NCI-H2107 treated with DMSO at 0.1 percent for 48 hours (cell line): Measurements from ENCODE around the gene CAPZA1.
A peak's percentile ranks its signal among the peaks of the same experiment; 100 is the strongest.
"Not testable (repeated sequence)": the region's sequence is repeated elsewhere in the genome, so short reads cannot be mapped to it uniquely, and the experiment has no call there.

Source experiments
- DNase-seq: peaks from one replicate; lab custom pipeline; 2025; ENCODE audit not compliant: unreplicated experiment; lab: John Stamatoyannopoulos, UW

The CAPZA1 gene

DNA sequence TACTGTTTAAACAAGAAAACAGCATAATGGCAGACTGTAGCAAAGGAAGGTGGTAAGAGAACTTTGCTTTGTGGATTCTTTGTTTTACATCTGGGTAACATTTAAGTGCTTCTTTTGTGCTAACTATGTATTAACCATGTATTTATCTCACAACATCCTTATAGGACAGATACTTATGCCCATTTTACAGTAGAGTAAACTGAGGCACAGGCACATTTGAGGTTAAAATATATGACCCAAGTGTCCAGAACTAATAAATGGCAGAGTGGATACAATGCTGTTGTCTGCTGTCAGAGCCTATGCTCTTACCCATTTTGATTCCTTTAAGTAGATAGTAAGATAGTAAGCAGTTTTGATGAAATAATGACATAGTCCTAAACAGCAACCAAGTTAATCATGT is 7.3 kb downstream of the CAPZA1 start:
- DNase-seq: no peak

DNA sequence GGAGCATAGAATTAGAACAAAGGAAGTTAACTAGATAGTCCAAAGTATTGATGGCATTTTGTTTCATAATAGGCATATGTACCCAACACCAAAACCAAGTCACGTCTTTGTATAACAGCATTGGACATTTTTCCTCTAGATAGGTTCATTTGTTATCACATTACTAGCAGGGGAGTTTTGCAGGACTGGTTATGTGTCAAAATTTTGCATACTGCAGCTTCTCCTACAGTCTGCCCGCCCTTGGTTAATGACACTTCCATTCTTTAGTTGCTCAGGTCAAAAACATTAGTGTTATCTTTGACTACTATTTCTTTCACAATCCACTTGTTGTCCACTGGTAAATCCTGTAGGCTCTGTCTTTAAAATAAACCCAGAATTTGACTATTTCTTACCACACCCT is 8.9 kb downstream of the CAPZA1 start:
- DNase-seq: no peak

DNA sequence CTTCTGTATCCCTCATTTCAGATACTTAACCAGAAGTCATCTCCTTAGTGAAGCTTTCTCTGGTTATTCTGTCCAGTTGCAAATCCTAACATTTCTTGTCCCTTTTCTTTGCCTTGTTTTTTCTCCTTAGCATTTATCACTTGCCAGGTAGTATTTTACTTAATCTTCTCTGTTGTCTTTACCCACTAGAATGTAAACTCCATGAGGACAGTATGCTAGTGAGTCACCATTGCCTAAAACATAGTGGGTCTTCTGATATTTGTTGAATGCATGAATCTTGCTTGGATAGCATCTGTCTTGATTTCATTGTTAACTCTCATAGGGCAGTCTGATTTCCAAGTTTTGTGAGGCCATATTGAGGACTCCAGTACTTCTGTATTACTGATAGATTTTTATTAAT is 9.6 kb downstream of the CAPZA1 start:
- no peak for DNase-seq

DNA sequence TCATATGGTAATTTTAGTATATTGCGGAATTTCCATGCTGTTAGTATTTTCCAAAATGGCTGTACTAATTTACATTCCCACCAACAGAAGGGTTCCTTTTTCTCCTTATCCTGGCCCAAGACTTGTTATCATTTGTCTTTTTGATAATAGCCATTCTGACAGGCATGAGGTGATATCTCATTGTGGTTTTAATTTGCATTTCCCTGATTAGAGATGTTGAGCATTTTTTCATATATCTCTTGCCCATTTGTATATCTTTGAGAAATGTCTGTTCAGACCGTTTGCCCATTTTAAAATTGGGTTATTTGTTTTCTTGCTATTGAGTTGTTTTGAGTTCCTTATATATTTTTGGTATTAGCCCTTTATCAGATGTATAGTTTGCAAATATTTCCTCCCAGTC is 14.0 kb downstream of the CAPZA1 start:
- no peak for DNase-seq

- no peak for DNase-seq
Observed at GRCh38 chr1:112634367-112634766, 14.7 kb downstream of the CAPZA1 start.

DNA sequence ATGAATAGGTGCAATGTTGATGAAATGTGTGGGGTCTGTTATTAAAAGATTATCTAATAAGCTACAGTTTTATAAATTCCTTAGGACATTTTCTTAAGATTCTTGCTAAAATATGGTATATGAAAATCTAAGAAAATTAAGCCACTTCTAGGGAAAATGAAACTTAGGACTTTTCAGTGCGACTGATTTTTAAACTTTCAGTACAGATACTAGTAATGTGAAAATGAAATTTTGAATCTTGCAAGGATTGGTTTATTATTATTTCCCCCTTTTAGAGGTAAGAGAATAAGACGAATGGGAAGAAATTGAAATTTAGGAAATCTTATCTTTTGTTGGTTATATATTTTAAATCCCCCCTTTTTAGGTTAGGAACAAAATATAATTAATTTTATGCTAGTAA is 16.4 kb downstream of the CAPZA1 start:
- DNase-seq: no peak

DNA sequence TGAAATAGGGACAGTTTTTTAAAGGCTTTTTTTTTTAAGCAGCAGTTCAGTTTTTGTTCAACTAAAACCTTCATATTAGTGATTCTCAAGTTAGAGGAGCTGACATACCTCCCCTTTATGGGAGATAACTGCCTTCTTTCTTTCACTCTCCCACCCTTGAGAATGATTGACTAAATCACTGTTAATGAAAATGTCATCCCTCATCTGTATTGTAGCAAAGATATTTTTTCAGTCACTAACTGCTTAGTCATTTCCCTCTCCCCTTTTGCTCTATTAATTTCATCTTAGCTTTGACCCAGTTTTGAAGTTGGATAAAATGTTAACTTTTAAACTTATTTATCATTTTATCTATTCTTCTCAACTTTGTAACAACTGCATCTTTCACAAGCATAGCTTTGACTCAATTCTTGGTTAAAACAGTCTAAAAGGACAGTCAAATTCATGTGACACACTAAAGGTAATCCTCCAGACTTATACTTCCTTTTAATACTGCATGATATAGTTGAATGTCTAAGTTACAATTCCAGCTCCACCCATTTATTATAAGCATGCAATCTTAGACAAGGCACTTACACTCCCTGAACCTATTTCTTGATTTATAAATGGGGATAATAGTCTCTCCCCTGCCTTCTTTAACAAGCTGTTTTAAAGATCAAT is 17.1 kb downstream of the CAPZA1 start:
- no peak for DNase-seq

DNA sequence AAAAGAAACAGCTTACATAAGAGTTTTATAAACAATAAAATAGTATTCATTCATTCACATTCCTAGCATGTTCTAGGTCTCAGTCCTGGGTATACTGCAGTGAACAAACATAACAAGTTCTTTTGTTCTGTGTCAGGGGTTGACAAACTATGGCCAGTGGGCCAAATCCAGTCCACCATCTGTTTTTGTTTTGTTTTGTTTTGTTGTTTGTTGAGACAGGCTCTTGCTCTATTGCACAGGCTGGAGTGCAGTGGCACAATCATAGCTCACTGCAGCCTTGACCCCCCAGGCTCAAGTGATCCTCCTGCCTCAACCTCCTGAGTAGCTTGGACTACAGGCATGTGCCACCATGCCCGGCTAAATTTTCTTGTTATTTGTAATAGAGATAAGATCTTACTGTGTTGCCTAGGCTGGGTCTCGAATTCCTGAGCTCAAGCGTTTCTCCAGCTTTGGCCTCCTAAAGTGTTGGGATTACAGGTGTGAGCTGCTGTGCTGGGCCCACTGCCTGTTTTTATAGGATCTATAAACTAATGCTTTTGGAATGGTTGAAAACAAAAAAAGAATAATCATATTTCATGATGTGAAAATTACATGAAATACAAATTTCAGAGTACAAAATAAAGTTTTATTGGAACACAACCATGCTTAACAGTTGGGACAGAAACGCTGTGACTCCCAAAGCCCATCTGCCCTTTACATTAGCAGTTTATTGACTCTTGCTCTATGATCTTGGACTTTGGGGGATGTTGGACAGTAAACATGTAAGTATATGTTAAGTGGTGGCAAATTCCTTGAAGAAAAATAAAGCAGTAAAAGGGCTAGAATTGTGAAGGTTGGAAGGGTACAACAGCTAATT is 17.9 kb downstream of the CAPZA1 start:
- no peak for DNase-seq

- no peak for DNase-seq
Observed at GRCh38 chr1:112638110-112638428, 18.4 kb downstream of the CAPZA1 start.

DNA sequence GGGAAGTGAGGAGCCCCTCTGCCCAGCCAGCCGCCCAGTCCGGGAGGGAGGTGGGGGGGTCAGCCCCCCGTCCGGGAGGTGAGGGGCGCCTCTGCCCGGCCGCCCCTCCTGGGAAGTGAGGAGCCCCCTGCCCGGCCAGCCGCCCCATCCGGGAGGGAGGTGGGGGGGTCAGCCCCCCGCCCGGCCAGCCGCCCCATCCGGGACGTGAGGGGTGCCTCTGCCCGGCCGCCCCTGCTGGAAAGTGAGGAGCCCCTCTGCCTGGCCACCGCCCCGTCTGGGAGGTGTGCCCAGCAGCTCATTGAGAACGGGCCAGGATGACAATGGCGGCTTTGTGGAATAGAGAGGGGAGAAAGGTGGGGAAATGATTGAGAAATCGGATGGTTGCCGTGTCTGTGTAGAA is 20.8 kb downstream of the CAPZA1 start:
- DNase-seq: not testable (repeated sequence)

- DNase-seq: no peak
Observed at GRCh38 chr1:112643080-112643479, 23.4 kb downstream of the CAPZA1 start.

- no peak for DNase-seq
Observed at GRCh38 chr1:112646225-112646624, 26.6 kb downstream of the CAPZA1 start.

DNA sequence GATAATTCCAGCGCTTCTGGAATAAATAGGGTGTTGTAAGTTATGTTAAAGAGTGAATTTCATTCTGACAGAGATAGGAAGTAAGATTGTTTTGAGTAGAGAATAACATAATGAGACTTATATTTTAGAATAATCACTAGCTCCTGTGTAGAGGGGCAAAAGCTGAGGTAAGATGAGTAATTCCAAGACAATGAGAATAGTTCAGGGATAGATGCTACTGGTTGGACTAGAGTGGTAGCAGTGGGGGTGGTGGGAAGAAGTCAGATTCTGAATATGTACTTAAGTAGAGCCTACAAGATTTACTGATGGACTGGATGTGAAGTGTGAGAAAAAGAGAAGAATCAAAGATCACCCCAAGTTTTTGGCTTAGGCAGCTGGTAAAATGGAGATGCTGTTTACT is 31.6 kb downstream of the CAPZA1 start:
- DNase-seq: no peak

DNA sequence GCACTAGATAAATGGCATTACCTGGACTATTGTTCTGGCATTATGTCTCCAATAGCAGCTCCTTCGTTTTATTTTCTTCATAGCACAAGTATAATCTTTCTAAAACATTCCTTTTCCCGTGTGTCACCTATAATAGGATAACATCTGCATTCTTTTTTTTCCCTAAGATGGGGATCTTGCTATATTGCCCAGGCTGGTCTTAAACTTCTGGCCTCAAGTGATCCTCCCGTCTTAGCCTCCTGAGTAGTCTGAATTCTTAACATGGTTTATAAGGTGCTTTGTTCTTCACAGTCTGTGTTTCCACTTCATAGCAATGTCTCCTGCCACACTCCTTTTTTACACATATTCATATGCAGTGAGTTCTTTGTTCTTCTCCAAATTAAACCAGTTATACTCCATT is 46.2 kb downstream of the CAPZA1 start:
- no peak for DNase-seq

- DNase-seq: no peak
Observed at GRCh38 chr1:112666946-112667345, 47.3 kb downstream of the CAPZA1 start.

DNA sequence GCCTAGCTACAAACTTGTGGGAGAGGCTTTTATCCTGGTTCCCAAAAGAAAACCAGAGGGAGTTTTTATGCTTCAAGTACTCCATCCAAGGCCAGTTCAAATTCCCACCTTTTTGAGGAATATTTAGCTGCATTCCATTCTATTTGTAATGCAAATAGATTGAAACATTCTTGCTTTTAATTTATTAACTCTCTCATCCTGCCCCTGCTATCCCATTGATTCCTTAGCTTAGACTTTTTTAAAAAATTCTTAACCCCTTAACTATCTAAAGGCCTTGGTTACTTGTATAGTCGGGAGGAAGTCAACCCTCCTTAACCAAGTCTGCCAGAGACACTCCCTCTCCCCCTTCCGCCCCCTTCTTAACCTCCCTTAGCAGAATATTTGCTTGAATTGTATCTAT is 52.4 kb downstream of the CAPZA1 start:
- DNase-seq: no peak

DNA sequence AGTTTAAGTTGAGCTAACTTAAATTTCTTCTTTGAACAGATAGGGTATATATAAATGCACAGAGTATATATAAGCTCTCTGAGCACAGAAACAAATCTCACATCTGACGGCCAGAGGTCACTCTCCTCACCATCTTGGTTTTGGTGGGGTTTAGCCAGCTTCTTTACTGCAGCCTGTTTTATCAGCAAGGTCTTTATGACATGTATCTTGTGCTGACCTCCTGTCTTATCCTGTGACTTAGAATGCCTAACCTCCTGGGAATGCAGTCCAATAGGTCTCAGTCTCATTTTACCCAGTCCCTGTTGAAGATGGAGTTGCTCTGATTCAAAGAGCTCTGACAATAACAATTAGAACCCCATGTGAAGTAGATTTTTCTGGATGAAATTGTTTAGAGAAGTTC is 53.2 kb downstream of the CAPZA1 start:
- no peak for DNase-seq

- peak; percentile 45 for DNase-seq
Observed at GRCh38 chr1:112673592-112674439, 54.2 kb downstream of the CAPZA1 start.

- DNase-seq: peak; percentile 73
Observed at GRCh38 chr1:112674440-112674985, 54.9 kb downstream of the CAPZA1 start, which contains the start of gene MOV10. MOV10 (plus strand) TSS chr1:112674659; CDS start chr1:112674913, 254 bp downstream.

DNA sequence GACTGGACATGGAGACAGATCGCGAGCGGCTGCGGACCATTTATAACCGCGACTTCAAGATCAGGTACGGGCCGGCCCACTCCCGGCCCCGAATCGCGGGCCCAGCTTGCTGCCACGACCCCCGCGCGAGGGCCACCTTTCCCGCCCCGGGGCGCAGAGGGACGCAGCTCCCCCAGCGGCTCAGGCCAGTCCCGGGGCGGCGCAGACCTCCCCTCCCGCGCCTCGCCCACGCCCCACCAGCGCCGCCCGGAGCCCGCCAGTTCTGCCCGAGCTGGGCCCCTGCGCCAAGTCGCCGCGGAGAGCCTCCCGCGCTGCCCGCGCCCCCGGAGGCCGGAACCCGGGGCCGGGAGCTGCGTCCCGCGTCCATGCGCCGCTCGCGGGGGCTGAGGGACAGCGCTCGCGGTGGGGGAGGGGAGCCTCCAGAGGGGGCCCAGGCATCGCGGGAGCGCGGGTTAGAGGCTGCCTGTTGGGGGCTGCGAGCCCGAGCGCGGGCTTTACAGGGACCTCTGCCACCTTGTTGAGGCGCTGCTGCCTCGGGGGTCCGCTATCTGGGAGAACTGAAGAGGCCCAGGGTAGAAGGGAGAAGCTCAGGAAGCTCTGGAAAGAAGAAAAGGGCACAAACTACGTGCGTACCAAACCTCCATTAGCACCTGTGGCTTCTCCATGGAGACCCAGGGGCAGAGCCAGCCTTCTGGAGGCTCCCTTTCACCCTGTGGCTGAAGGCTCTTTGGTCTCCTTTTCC is 55.5 kb downstream of the CAPZA1 start:
- DNase-seq: peak; percentile 26
